ENCODE results near the gene PMEPA1.

The PMEPA1 gene

GRCh38 chr20:57738053-57738452, 28.2 kb upstream of the PMEPA1 start:
- H3K4me3 ChIP-seq (replicated peaks; ENCODE audit: low read depth, low read length) = no peak overlapping the region
- no peak for DNase-seq (ENCODE audit: extremely low read depth, low read depth)
- TF ChIP-seq CTCF (IDR thresholded peaks at IDR 0.05; ENCODE audit: low read depth, low read length, missing control alignments) = no peak

GRCh38 chr20:57737349-57737748, 27.5 kb upstream of the PMEPA1 start:
- no peak for DNase-seq (ENCODE audit: extremely low read depth, low read depth)
- H3K4me3 ChIP-seq (replicated peaks; ENCODE audit: low read depth, low read length) = no peak overlapping the region
- no peak for TF ChIP-seq CTCF (IDR thresholded peaks at IDR 0.05; ENCODE audit: low read depth, low read length, missing control alignments)

- no peak for TF ChIP-seq CTCF (IDR thresholded peaks at IDR 0.05; ENCODE audit: low read depth, low read length, missing control alignments)
- no peak for DNase-seq (ENCODE audit: extremely low read depth, low read depth)
- H3K4me3 ChIP-seq (replicated peaks; ENCODE audit: low read depth, low read length) = no peak overlapping the region
Observed at GRCh38 chr20:57736738-57737347, 27.0 kb upstream of the PMEPA1 start.

GRCh38 chr20:57735831-57736737, 26.3 kb upstream of the PMEPA1 start:
- no peak for TF ChIP-seq CTCF (IDR thresholded peaks at IDR 0.05; ENCODE audit: low read depth, low read length, missing control alignments)
- no peak for DNase-seq (ENCODE audit: extremely low read depth, low read depth)
- H3K4me3 ChIP-seq (replicated peaks; ENCODE audit: low read depth, low read length) = no peak overlapping the region

GRCh38 chr20:57734754-57735153, 24.9 kb upstream of the PMEPA1 start:
- no peak overlapping the region for H3K4me3 ChIP-seq (replicated peaks; ENCODE audit: low read depth, low read length)
- TF ChIP-seq CTCF (IDR thresholded peaks at IDR 0.05; ENCODE audit: low read depth, low read length, missing control alignments) = no peak
- no peak for DNase-seq (ENCODE audit: extremely low read depth, low read depth)

- no peak for TF ChIP-seq CTCF (IDR thresholded peaks at IDR 0.05; ENCODE audit: low read depth, low read length, missing control alignments)
Observed at GRCh38 chr20:57732226-57732625, 22.4 kb upstream of the PMEPA1 start.

More at GRCh38 chr20:57732226-57732625, 22.4 kb upstream of the PMEPA1 start:
- no peak for DNase-seq (ENCODE audit: extremely low read depth, low read depth)
- H3K4me3 ChIP-seq (replicated peaks; ENCODE audit: low read depth, low read length) = no peak overlapping the region
